DLD1 (cell line): ENCODE data around the gene HES4.
"Not testable (repeated sequence)": the region's sequence is repeated elsewhere in the genome, so short reads cannot be mapped to it uniquely, and the experiment has no call there.

ENCODE experiments used
- in situ Hi-C: cut with HindIII; loops from 2 replicates; pipeline ENCODE4 v1.10.0; 2017; ENCODE audit warnings: low sequenced_read_pairs

HES4 gene

GRCh38 chr1:1019122-1019999, 19.5 kb upstream of the HES4 start:
- in situ Hi-C loops = no loop called here

DNA sequence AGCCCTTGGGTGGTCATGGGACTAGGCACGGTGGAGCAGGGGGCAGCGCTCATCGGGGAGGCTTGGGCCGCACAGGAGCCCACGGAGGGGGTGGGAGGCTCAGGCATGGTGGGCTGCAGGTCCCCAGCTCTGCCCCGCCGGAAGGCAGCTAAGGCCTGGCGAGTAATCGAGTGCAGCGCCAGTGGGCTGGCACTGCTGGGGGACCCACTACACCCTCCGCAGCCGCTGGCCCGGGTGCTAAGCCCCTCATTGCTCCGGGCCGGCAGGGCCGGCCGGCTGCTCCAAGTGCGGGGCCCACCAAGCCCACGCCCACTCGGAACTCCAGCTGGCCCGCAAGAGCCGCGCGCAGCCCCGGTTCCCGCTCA, 18.4 kb upstream of the HES4 start:
- in situ Hi-C loops = not testable (repeated sequence)

GRCh38 chr1:1017397-1018320, 17.8 kb upstream of the HES4 start:
- in situ Hi-C loops = not testable (repeated sequence)

GRCh38 chr1:1014799-1015681, 15.1 kb upstream of the HES4 start:
- in situ Hi-C loops = no loop called here

DNA sequence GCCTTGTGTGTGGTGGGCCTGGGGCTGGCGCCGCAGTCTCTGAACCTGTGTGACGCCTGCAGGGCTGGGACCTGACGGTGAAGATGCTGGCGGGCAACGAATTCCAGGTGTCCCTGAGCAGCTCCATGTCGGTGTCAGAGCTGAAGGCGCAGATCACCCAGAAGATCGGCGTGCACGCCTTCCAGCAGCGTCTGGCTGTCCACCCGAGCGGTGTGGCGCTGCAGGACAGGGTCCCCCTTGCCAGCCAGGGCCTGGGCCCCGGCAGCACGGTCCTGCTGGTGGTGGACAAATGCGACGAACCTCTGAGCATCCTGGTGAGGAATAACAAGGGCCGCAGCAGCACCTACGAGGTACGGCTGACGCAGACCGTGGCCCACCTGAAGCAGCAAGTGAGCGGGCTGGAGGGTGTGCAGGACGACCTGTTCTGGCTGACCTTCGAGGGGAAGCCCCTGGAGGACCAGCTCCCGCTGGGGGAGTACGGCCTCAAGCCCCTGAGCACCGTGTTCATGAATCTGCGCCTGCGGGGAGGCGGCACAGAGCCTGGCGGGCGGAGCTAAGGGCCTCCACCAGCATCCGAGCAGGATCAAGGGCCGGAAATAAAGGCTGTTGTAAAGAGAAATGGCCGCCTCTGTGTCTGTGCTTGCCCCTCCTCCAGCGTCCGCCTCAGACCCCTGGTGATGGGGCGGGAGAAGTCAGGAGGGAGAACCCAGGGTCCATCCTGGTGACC, 14.2 kb upstream of the HES4 start:
- in situ Hi-C loops = no loop called here

DNA sequence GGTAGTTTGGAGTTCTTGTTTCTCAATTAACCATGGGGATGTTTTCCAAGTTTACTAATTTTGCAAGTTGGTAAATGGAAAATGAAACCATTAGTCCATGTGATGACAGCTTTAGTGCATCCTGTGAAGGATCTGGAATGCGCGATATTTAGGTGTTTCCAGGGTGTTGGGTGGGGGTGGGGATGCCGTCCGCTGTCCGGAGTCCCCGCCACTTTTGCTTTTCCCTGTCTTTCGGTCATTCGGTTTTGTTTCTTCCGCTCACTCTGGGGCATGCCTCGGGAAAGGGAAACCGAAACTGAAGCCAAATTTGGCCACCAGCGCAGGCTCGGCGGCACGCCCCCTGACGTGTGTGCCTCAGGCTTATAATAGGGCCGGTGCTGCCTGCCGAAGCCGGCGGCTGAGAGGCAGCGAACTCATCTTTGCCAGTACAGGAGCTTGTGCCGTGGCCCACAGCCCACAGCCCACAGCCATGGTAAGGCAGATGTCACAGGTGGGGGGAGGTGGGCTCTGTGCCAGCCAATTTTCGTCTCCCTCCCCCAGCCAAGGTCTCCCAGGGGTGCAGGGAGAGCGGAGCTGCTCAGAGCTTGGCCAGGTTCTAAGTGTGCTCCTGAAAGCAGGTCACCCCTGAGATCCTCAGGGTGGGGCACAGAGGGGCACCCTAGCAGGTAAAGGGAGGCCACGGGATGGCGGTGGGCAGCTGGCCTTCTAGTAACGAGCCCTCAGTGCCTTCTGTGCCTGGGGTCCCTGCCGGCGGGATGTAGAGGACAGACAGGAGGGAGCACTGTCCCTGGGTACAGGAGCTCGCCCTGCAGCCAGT, 13.4 kb upstream of the HES4 start, which contains the start of gene ISG15:
Gene ISG15 (plus strand): TSS at position 393 of the 817 bp plus-strand sequence. CDS start 77 bp downstream, at position 470.
- in situ Hi-C loops = no loop called here

DNA sequence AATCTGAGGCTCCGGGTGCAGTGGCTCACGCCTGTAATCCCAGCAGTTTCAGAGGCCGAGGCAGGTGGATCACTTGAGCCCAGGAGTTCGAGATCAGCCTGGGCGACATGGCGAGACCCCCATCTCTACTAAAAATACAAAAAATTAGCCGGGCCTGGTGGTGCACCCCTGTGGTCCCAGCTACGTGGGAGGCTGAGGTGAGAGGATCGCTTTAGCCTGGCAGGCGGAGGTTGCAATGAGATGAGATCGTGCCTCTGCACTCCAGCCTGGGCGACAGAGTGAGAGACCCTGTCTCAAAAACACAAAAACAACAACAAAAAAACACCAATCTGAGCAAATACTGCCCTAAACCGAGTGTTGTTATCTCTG, 12.8 kb upstream of the HES4 start:
- in situ Hi-C loops = not testable (repeated sequence)

GRCh38 chr1:1011396-1011949, 11.6 kb upstream of the HES4 start:
- in situ Hi-C loops = no loop called here

- in situ Hi-C loops = not testable (repeated sequence)
These were observed 10.2 kb upstream of the HES4 start for GRCh38 chr1:1010131-1010530.

- in situ Hi-C loops = no loop called here
These were observed 6.6 kb upstream of the HES4 start for GRCh38 chr1:1006305-1007159.

DNA sequence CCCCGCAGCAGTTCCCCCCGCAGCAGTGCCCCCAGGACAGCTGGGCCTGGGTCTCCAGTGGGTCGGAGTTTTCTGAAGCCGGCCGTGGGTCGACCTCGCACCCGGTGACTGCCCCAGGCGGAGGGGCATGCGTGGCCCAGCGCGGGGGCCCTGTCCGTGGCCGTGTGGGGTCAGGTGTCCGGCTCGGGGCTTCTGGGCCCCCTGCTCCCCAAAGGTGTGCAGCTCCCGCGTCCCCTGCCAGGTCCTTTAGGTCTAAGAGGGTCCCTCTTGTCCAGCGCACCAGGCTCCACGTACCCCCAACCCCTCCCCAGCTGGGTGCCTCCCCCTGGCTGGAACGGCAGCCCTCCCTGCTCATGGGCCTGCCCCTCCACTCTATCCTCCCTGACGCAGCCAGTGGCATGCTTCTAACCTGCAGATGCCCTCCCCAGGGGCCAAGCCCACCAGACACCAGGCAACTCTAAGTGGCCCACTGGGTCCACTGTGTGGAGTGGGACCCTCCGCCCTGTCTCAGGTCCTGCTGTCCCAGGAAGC, 5.9 kb upstream of the HES4 start:
- in situ Hi-C loops = no loop called here

DNA sequence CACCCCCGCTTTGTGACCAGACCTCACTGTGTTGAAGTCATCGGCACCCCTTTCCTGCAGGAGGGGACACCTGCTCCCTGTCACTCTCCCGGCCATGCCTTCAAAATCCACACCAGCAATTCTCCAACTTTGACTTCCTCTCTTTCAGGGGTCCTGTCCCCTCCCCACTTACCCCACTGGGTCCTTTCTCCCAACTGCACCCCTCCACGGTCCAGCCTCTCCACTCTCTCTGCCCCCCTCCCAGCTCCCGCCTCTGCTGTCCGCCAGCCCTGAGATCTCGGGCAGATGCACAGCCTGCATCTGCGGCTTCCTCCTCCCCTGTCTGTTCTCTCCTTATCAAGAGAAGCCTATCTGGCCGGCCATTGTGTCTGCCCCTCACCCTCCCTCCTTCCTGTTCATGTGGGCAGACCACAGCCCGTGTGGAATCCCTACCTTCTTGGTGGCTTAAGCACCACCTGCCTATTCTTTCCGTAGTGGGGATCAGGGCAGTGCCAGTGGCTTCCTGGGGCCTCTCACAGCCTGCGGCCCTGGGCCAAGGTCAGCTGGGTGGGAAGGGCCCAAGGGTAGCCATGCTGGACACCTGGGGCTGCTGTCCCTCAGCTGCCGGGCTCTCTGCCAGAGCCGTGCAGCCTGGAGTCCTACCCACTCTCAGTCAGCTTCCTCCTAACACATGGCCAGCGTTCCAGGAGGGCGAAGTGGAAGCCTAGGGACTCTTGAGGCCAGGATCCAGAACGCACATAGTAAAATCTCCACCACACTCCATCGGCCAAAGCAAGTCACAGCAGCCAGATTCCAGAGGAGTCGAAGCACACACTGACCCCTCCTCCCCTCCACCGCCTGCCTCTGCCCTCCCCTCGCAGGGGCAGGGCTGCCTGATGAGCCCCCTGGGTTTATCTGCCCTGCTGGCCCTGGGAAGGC, 5.1 kb upstream of the HES4 start:
- in situ Hi-C loops = no loop called here

DNA sequence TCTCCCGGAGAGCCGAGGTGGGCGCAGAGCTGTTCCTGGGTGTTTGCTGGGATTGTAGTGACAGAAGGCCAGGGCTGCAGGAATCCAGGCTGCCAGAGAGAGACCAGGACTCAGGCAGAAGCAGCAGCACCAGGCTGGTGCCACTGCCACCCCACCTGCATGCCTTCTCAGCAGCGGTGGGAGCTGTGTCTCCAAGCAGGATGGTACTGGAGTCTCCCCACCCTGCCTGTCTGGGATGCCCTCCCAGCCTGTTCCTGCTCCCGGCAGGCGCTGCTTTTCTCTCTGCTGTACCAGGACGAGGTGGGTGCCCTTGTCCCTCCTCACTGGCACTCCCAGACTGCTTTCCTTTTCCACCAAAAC, 4.5 kb upstream of the HES4 start:
- in situ Hi-C loops = no loop called here

DNA sequence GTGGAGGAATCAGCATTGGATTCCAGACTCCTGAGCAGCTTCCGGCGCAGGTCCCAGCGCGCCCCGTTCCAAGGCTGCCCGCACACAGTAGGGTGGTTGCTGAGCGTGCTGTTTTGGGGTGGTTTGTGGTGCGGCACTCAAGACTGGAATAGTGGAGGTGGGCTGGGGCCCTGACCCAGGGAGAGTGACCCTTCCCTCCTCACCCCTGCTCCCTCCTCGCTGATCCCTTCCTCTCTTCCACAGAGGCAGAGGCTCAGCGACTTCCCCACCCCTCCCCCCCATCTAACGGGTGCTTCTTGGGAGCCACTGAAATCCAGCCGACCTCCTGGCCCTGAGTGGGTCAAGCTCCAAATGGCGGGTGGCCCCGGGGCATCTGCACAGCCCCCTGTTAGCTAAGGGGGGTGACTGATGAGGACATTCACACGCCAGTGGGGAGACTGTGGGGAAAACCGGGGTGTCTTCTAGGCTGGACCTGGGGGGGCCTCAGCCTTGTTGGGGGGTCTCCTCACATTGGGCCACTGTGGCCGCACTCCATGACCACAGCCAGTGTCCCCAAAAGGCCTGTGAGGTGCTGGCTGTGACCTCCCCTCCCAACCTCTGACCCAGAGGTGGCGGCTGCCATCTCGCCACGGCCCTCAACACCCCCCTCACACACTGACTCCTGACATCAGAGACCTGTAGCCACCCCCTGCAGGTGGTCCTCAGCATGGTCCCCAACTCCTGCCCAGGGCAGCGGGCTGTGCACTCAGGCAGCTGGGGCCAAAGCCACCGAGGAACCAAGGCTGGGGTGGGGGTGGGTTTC, 3.9 kb upstream of the HES4 start:
- in situ Hi-C loops = no loop called here

DNA sequence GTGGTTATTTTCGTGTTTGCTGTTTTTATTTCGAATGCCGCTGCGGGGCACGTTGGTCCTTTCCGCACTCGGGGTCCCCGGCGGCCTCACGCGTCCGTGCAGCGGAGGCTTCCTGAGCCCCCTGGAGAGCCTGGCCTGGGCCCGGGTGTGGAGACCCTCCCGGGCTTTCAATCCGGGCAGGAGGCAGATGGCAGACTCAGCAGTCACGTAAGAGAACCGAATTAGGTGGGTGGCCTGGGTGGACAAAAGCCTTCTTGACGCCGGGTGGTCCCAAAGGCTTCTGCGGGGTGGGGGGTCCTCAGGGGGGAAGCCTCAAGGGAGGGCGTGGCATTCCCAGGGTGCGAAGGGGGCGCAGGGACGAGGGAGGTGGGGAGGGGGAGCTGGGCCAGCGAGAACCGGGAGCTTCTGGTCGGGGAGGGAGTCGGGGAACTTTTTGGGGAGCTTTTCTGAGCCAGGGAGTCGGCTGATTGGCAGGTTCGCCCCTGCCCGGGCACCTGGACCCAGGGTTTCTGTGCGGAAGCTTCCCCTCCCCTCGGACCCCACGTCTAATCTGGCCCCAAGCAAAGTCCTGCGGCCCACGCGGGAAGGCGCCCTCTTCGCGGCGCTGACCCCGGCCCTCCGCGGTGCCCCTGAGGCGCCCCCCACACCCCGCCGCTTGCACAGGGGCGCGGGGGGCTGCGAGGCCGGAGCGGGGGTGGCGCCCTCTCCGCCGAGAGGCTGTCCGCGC, 1.3 kb upstream of the HES4 start:
- in situ Hi-C loops = no loop called here
